OCI-LY7 (cell line): ENCODE measurements around the gene HDGFL2. TPM values are rescaled to one million over a fixed set of nuclear protein-coding genes. Genes with fewer than 3 reads are reported as not detected.

Experiments
- BruUV-seq: library from RNA; stranded (reverse); fragments of 400-500 nt; replicated peaks from 2 replicates; lab custom pipeline; 2021; lab: Mats Ljungman, UMichigan
- CTCF ChIA-PET: fragments of 300-600 bp; sonication (Branson Sonifier 250); formaldehyde crosslinking; loops from one replicate; lab custom pipeline; 2022; ENCODE audit warnings: antibody characterized with exemption; ENCODE audit not compliant: unreplicated experiment; lab: Charles Lee
- POLR2A ChIA-PET: fragments of 300-600 bp; sonication (Branson Sonifier 250); formaldehyde crosslinking; loops from one replicate; lab custom pipeline; 2022; ENCODE audit warnings: antibody characterized with exemption; lab: Charles Lee
- DNase-seq: peaks from one replicate; pipeline ENCODE4 v3.0.0-alpha.2; 2015; ENCODE audit warnings: low spot score
- H2AFZ ChIP-seq: fragments of 200-600 bp; sonication (generic), shearing (Covaris generic); 2 replicates; pipeline ENCODE4 v1.6.1; 2014; ENCODE audit warnings: mild to moderate bottlenecking, antibody characterized with exemption, low read length, moderate library complexity
- H3K27ac ChIP-seq: fragments of 200-600 bp; sonication (generic); 2 replicates; pipeline ENCODE4 v1.5.1; 2014; ENCODE audit warnings: mixed run types, low read depth, mild to moderate bottlenecking, moderate library complexity, low read length, inconsistent platforms; ENCODE audit not compliant: poor library complexity, severe bottlenecking
- H3K36me3 ChIP-seq: fragments of 200-600 bp; sonication (generic); 2 replicates; pipeline ENCODE4 v1.6.1; 2014; ENCODE audit warnings: mild to moderate bottlenecking, antibody characterized with exemption, low read length, moderate library complexity, mixed read lengths; ENCODE audit not compliant: insufficient read depth
- H3K4me1 ChIP-seq: fragments of 200-600 bp; sonication (generic); 2 replicates; pipeline ENCODE4 v1.5.1; 2014; ENCODE audit warnings: mild to moderate bottlenecking, low read length; ENCODE audit not compliant: insufficient read depth, poor library complexity, severe bottlenecking
- H3K4me2 ChIP-seq: fragments of 200-600 bp; sonication (generic); 2 replicates; pipeline ENCODE4 v1.6.1; 2014; ENCODE audit warnings: mild to moderate bottlenecking, low read length
- H3K4me3 ChIP-seq: fragments of 200-600 bp; sonication (generic); 2 replicates; pipeline ENCODE4 v1.5.1; 2014; ENCODE audit warnings: mild to moderate bottlenecking, low read depth, low read length; ENCODE audit not compliant: poor library complexity, severe bottlenecking
- H3K79me2 ChIP-seq: fragments of 200-600 bp; sonication (generic); 2 replicates; pipeline ENCODE4 v1.6.1; 2016; ENCODE audit warnings: low read depth, mild to moderate bottlenecking, low read length, moderate library complexity, mixed read lengths; ENCODE audit not compliant: insufficient read depth
- H3K9me2 ChIP-seq: fragments of 200-600 bp; sonication (generic); 2 replicates; pipeline ENCODE4 v1.6.1; 2016; ENCODE audit warnings: mild to moderate bottlenecking, low read length, mixed read lengths; ENCODE audit not compliant: insufficient read depth
- H3K9me3 ChIP-seq: fragments of 200-600 bp; sonication (generic); 2 replicates; pipeline ENCODE4 v1.6.1; 2014; ENCODE audit warnings: mild to moderate bottlenecking, mixed run types, low read length, mixed read lengths
- H4K20me1 ChIP-seq: fragments of 200-600 bp; sonication (generic); 2 replicates; pipeline ENCODE4 v1.6.1; 2014; ENCODE audit warnings: mild to moderate bottlenecking, antibody characterized with exemption, low read length, moderate library complexity, mixed read lengths; ENCODE audit not compliant: insufficient read depth
- CTCF ChIP-seq: fragments of 200-600 bp; sonication (generic); conservative IDR thresholded peaks from 2 replicates; pipeline ENCODE4 v1.5.1; 2014; ENCODE audit warnings: mild to moderate bottlenecking, antibody characterized with exemption, low read length, moderate library complexity, mixed read lengths
- EZH2phosphoT487 ChIP-seq: fragments of 200-600 bp; sonication (generic); IDR thresholded peaks from 2 replicates; pipeline ENCODE4 v1.6.1; 2018; ENCODE audit warnings: low read depth, borderline replicate concordance, mild to moderate bottlenecking, mixed run types, antibody characterized with exemption, low read length, moderate library complexity, mixed read lengths
- intact Hi-C: fragments of 100-400 bp; cut with micrococcal nuclease; formaldehyde crosslinking; loops from one replicate; pipeline ENCODE4 v1.10.0; 2022; ENCODE audit not compliant: unreplicated experiment
- total RNA-seq, 2 experiments: library from RNA; depleted of rRNA in 1 of 2; stranded (reverse); fragments of >200 nt in 1 of 2; shearing (Covaris generic) in 1 of 2; gene quantifications; 2 replicates each; pipeline ENCODE4 v1.2.3, GENCODE V29; 2014 to 2022

Gene HDGFL2
- total RNA-seq, 2 experiments from 2014 or later, result 54.5 to 85.9 TPM

GRCh38 chr19:4519521-4520277, 47.6 kb downstream of the HDGFL2 start:
- TF ChIP-seq EZH2phosphoT487, result no peak
- Histone ChIP-seq H3K9me3 (no peaks in the 10 kb centered on the region), H2AFZ (no peak overlapping the region), H3K36me3 (no peaks in the 10 kb centered on the region), H3K79me2 (no peaks in the 10 kb centered on the region), H3K4me3 (no peak overlapping the region), H3K27ac (no peak overlapping the region), H3K9me2 (no peaks in the 10 kb centered on the region), H3K4me2 (no peak overlapping the region), H4K20me1 (no peaks in the 10 kb centered on the region), H3K4me1 (no peaks in the 10 kb centered on the region)
- BruUV-seq, result no TSS peak
- DNase-seq, result no peak
- intact Hi-C loops, result no loop called here
- ChIA-PET POLR2A (no interaction called here), CTCF (no interaction called here)

GRCh38 chr19:4521170-4521887, 49.2 kb downstream of the HDGFL2 start:
- Histone ChIP-seq H4K20me1 (no peaks in the 10 kb centered on the region), H3K27ac (no peak overlapping the region), H2AFZ (no peak overlapping the region), H3K9me2 (no peaks in the 10 kb centered on the region), H3K79me2 (no peaks in the 10 kb centered on the region), H3K4me3 (no peak overlapping the region), H3K4me2 (no peak overlapping the region), H3K9me3 (no peaks in the 10 kb centered on the region), H3K4me1 (no peaks in the 10 kb centered on the region), H3K36me3 (no peaks in the 10 kb centered on the region)
- ChIA-PET POLR2A (no interaction called here), CTCF (interaction anchor here (0.6 kb wide), 1 partner anchor 103 kb away, joined by 4 read pairs; no protein-coding TSS in a partner anchor)
- DNase-seq, result no peak
- no TSS peak for BruUV-seq
- no peak for TF ChIP-seq CTCF
- TF ChIP-seq EZH2phosphoT487, result no peak
- intact Hi-C loops, result no loop called here

- BruUV-seq, result no TSS peak
- Histone ChIP-seq H3K36me3 (no peaks in the 10 kb centered on the region), H3K9me3 (no peaks in the 10 kb centered on the region), H2AFZ (no peak overlapping the region), H3K9me2 (no peaks in the 10 kb centered on the region), H3K4me3 (no peak overlapping the region), H3K4me1 (no peaks in the 10 kb centered on the region), H3K79me2 (no peaks in the 10 kb centered on the region), H3K27ac (no peak overlapping the region), H3K4me2 (no peak overlapping the region), H4K20me1 (no peaks in the 10 kb centered on the region)
- intact Hi-C loops, result no loop called here
- TF ChIP-seq EZH2phosphoT487, result no peak
- no peak for TF ChIP-seq CTCF
- ChIA-PET POLR2A (interaction anchor here (0.6 kb wide), 1 partner anchor 105 kb away, joined by 3 read pairs; no protein-coding TSS in a partner anchor), CTCF (interaction anchor here (0.6 kb wide), 1 partner anchor 102 kb away, joined by 4 read pairs; no protein-coding TSS in a partner anchor)
- DNase-seq, result no peak
Observed at GRCh38 chr19:4521888-4522242, 49.8 kb downstream of the HDGFL2 start.
